Suprapubic skin (tissue), 3 donors: ENCODE measurements around the gene USP35.

Experiments used
- CTCF ChIP-seq, 2 donors: fragments of 200-600 bp in 1 of 2; fragments of 450-650 bp in 1 of 2; sonication (generic) in 1 of 2; IDR thresholded peaks; one replicate each; pipeline ENCODE4 v1.5.1; 2016 to 2019; ENCODE audit warnings: antibody characterized with exemption in 2 of 2, mild to moderate bottlenecking in 1 of 2, moderate library complexity in 1 of 2
- POLR2A ChIP-seq, 2 donors: fragments of 450-650 bp; IDR thresholded peaks; one replicate each; pipeline ENCODE4 v1.6.1; 2017; ENCODE audit warnings: antibody characterized with exemption in 2 of 2, mild to moderate bottlenecking in 2 of 2, moderate library complexity in 2 of 2

DNA sequence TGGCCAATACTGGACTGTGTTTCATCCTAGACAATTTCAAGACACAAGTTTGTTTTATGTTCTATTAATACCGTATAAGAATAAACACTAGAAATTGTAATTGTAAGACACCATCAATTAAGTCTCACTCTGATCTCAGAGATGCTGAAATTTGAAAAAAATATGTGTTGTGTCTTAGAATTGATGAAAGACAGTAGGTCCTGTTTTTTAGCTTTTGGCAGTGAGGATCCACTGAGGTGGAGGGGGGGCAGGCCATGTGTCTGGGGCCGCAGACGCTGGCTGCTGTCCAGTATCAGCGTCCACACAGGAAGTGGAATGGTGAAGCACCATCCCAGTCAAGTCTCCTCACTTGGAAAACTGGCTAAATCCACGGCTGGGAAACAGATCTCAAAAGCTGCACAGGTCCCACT is 26.8 kb upstream of the USP35 start:
- TF ChIP-seq POLR2A (IDR thresholded peaks at IDR 0.05) (no peak), CTCF (IDR thresholded peaks at IDR 0.05) (no peak)
